ENCODE measurements around the gene DKC1.

The DKC1 gene

DNA sequence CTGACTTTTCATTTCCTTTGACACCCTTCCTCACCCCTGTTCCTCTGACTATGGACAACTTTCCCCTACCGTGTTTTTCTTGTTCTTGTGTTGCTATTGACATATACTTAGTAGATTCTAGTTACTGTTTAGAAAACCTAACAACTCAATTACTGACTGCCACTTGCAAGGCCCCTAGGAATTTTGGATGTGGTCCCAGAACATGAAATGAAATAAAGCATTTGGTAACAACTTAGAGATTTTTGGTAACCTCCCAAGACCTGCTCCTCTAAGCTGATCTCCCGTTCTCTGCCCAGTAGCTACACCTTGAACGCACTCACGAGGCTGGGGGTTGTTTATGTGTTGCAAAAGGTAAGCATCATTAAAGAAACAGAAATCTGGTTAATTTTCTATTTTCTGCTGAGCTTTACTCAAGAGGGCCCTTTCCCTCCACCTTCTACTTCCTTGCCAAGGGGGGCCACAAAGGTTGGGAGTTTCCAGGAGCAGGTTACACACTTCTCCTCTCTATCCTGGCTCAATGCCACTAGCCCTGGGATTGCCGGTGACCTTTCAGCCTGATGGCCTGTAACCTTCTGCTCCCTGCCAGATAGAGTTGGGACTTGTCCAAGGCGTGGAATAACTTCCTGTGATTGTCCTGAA lies 32.3 kb upstream of the DKC1 start:
- Histone ChIP-seq H3K9me3 (ENCODE audit: control insufficient read depth, insufficient read depth, low read length) (no peaks in the 10 kb centered on the region), H3K9ac (ENCODE audit: low read depth, low read length) (no peak overlapping the region), H3K36me3 (ENCODE audit: insufficient read depth, low read length) (no peaks in the 10 kb centered on the region), H3K4me1 (ENCODE audit: insufficient read depth, low read length) (peaks cover 21% of the 10 kb centered on the region)

DNA sequence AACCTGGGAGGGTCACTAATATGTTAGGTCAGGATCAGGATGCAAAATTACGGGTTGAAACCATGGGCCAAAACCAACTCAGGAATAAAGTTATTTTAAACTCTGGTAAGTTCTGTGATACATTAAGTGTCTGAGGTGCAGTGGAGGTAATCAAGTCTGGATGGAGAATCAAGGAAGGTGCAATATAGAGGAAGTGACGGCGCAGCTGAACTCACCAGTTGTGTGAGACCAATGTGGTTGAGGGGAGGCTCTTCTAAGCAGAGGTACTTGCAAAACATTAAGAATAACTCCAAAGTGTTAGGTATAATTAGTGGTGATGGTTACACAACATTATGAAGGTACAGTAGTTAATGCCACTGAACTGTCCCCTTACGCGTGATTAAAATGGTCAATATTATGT lies 31.5 kb upstream of the DKC1 start:
- Histone ChIP-seq H3K4me1 (ENCODE audit: insufficient read depth, low read length) (peaks cover 21% of the 10 kb centered on the region), H3K36me3 (ENCODE audit: insufficient read depth, low read length) (no peaks in the 10 kb centered on the region), H3K9ac (ENCODE audit: low read depth, low read length) (no peak overlapping the region), H3K9me3 (ENCODE audit: control insufficient read depth, insufficient read depth, low read length) (no peaks in the 10 kb centered on the region)

DNA sequence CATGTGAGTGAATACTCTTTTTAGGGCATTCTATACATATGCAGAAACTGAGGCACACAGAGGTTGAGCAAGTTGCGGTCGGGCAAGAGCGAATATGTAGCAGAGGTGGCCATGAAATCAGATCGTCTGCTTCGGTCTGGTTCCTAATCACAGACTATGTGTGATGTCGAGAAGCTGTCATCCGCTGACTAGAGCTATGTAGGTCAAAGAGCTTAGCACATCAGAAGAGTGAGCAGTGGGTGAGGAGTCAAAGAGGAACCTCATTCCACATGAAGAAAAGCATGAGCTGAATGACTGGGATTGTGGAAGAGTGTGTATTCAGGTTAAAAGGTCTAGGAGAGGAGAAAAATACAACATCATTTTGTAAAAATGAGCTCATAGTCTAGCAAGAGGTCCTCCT lies 30.8 kb upstream of the DKC1 start:
- H3K4me1 ChIP-seq (ENCODE audit: insufficient read depth, low read length) = peaks cover 21% of the 10 kb centered on the region

DNA sequence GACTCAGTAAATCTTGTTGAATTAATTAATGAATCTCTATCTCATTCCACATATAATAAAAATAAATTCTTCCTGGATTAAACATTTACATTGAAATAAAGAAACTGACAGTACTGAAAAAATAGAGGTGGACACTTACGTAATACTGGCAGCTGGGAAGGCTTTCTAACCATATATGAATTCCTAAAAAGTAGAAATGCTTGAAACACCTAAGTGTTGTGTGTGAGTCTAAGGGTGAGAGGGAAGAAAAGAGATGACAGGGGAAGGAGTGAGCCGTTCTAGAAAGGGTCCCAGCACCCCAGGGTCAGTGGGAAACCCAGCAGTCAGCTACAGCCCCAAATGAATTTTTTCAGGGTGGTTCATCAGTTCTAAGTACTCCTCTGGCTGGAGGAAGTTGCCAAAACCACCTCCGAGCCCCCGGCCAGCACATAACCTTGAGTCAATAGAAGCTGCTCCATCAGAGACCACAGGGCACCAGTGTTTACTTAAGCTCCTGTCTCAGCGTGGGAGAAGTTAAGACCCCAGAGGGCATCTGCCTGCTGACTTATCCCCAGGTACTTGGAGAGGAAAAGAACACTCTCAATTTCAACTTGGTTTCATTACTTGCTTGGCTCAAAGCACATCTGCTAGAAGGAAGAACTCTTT lies 30.1 kb upstream of the DKC1 start:
- Histone ChIP-seq H3K36me3 (ENCODE audit: insufficient read depth, low read length) (no peaks in the 10 kb centered on the region), H3K9me3 (ENCODE audit: control insufficient read depth, insufficient read depth, low read length) (no peaks in the 10 kb centered on the region), H3K4me1 (ENCODE audit: insufficient read depth, low read length) (peaks cover 16% of the 10 kb centered on the region), H3K9ac (ENCODE audit: low read depth, low read length) (no peak overlapping the region)

More for the DNA sequence above, 30.8 kb upstream of the DKC1 start:
- Histone ChIP-seq H3K36me3 (ENCODE audit: insufficient read depth, low read length) (no peaks in the 10 kb centered on the region), H3K9me3 (ENCODE audit: control insufficient read depth, insufficient read depth, low read length) (no peaks in the 10 kb centered on the region), H3K9ac (ENCODE audit: low read depth, low read length) (no peak overlapping the region)

GRCh38 chrX:154733066-154733425 lies 29.6 kb upstream of the DKC1 start:
- Histone ChIP-seq H3K9ac (ENCODE audit: low read depth, low read length) (no peak overlapping the region), H3K4me1 (ENCODE audit: insufficient read depth, low read length) (peaks cover 12% of the 10 kb centered on the region)

DNA sequence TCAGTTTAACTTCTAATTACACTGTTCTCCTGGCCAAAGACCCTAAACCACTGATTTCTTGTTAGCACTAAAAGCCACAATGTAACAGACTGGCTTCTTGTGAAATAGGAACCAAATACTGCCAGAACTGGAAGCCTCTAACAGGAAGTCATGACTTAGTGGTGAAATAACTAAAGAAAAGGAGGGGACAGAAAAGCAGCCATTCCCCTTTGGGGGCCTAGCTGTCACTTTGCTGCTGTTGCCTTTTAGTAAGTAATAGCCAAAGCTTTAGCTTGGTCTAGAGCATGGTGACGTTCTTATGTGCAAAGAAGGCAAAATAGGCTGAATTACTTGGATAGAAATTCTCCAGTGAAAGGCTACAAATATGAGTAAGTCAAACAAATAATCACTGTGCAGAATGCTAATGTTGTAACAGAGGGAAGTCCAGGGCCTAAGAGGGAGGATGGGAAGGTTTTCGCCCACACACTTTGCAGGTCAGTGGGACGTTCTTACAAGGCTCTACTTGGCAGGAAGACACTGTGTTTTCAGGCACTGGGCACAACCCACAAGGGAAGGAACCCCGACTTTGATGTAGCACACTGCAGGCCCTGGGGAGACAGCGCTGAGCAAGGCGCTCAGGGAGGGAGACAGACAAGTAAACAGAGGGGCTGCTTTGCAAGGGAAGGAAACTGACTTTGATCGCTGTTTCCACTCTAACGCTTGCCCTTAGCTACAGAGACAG lies 28.4 kb upstream of the DKC1 start:
- no peaks in the 10 kb centered on the region for H3K9me3 ChIP-seq (ENCODE audit: control insufficient read depth, insufficient read depth, low read length)
- peaks cover 6% of the 10 kb centered on the region for H3K4me1 ChIP-seq (ENCODE audit: insufficient read depth, low read length)
- H3K9ac ChIP-seq (ENCODE audit: low read depth, low read length) = no peak overlapping the region
- H3K36me3 ChIP-seq (ENCODE audit: insufficient read depth, low read length) = no peaks in the 10 kb centered on the region

More at GRCh38 chrX:154733066-154733425, 29.6 kb upstream of the DKC1 start:
- H3K9me3 ChIP-seq (ENCODE audit: control insufficient read depth, insufficient read depth, low read length) = no peaks in the 10 kb centered on the region
- no peaks in the 10 kb centered on the region for H3K36me3 ChIP-seq (ENCODE audit: insufficient read depth, low read length)

GRCh38 chrX:154735695-154736393 lies 26.8 kb upstream of the DKC1 start:
- Histone ChIP-seq H3K36me3 (ENCODE audit: insufficient read depth, low read length) (no peaks in the 10 kb centered on the region), H3K4me1 (ENCODE audit: insufficient read depth, low read length) (peaks cover 6% of the 10 kb centered on the region), H3K9ac (ENCODE audit: low read depth, low read length) (no peak overlapping the region), H3K9me3 (ENCODE audit: control insufficient read depth, insufficient read depth, low read length) (no peaks in the 10 kb centered on the region)

DNA sequence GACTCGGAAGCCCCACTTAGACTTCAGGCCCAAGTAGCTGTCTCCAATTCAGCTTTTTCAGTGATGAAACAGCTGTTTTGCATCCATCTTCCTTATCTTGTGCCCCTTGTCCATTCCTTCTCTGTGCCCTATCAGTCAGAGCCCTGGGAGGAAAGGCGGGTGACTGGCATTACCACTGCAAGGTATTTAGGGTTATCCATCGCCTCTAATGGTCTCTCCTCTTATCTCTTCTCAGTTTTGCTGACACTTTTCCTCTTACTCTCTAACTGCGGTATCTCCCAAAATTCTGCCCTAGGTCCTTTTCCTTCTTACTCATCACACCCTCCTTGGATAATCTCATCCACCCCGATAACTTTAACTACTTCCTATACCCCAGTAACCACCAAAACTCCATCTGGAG lies 25.5 kb upstream of the DKC1 start:
- H3K9ac ChIP-seq (ENCODE audit: low read depth, low read length) = no peak overlapping the region
- no peaks in the 10 kb centered on the region for H3K9me3 ChIP-seq (ENCODE audit: control insufficient read depth, insufficient read depth, low read length)
- no peaks in the 10 kb centered on the region for H3K36me3 ChIP-seq (ENCODE audit: insufficient read depth, low read length)
- peaks cover 6% of the 10 kb centered on the region for H3K4me1 ChIP-seq (ENCODE audit: insufficient read depth, low read length)

- Histone ChIP-seq H3K9me3 (ENCODE audit: control insufficient read depth, insufficient read depth, low read length) (no peaks in the 10 kb centered on the region), H3K9ac (ENCODE audit: low read depth, low read length) (no peak overlapping the region), H3K4me1 (ENCODE audit: insufficient read depth, low read length) (peaks cover under 1% of the 10 kb centered on the region; the same call in 1 of the 2 replicates), H3K36me3 (ENCODE audit: insufficient read depth, low read length) (no peaks in the 10 kb centered on the region)
Observed at GRCh38 chrX:154738011-154738738, 24.5 kb upstream of the DKC1 start.

DNA sequence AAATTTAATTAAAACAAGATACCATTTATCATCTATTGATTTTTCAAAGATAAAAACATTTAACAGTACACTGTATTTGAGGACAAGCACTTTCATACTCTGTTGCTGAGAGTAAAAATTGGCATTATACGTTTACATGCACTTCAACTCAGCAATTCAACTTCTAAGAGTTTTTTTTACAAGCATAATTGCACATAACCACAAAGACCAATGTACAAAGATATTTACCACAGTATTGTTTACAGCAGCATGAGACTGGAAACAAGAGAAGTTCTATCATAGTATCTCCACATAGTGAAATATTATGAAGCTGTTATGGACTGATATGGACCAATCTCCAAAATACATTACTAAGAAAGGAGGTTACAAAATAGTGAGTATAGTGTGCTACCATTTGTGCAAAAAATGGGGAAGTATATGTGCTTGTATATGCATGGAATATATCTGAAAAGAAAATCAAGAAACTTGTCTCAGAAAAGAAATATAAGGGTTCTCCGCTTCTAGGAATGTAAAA lies 22.7 kb upstream of the DKC1 start:
- H3K36me3 ChIP-seq (ENCODE audit: insufficient read depth, low read length) = no peaks in the 10 kb centered on the region
- no peaks in the 10 kb centered on the region for H3K9me3 ChIP-seq (ENCODE audit: control insufficient read depth, insufficient read depth, low read length)
- no peaks in the 10 kb centered on the region; the same call in 1 of the 2 replicates for H3K4me1 ChIP-seq (ENCODE audit: insufficient read depth, low read length)
- H3K9ac ChIP-seq (ENCODE audit: low read depth, low read length) = no peak overlapping the region

- no peaks in the 10 kb centered on the region; the same call in 1 of the 2 replicates for H3K4me1 ChIP-seq (ENCODE audit: insufficient read depth, low read length)
- H3K9me3 ChIP-seq (ENCODE audit: control insufficient read depth, insufficient read depth, low read length) = no peaks in the 10 kb centered on the region
- H3K9ac ChIP-seq (ENCODE audit: low read depth, low read length) = no peak overlapping the region
- H3K36me3 ChIP-seq (ENCODE audit: insufficient read depth, low read length) = no peaks in the 10 kb centered on the region
Observed at GRCh38 chrX:154742613-154743012, 20.1 kb upstream of the DKC1 start.

DNA sequence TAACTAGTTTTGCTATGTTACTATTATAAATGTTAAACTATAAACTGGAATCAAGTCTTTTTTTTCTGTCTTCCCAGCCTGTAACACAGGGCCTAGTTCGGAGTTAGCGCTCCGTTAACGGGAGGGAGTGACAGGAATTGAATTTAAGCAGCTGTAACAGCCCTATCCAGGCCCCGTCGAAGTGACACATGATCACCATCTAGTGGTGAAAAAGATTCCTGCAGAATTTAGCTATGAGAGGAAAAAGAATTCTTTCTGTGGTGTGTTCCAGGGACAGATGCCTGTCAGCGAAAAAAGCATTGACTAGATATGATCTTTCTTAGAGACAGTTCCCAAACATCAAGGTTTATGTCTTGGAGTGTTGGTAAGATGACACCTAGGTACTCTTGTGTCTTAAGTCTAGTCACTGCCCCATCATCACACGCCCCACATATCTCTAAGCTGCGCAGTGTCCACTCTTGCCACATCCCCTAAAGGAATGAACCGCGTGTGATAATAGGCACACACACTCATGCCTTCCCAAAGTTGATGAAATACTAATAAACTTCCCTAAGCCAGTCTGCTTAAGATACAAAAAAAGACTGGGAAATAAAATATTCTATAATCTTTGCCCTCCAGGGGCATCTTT lies 13.8 kb upstream of the DKC1 start:
- H3K4me1 ChIP-seq (ENCODE audit: insufficient read depth, low read length) = no peaks in the 10 kb centered on the region
- no peak overlapping the region for H3K9ac ChIP-seq (ENCODE audit: low read depth, low read length)
- no peaks in the 10 kb centered on the region for H3K36me3 ChIP-seq (ENCODE audit: insufficient read depth, low read length)
- H3K9me3 ChIP-seq (ENCODE audit: control insufficient read depth, insufficient read depth, low read length) = no peaks in the 10 kb centered on the region

DNA sequence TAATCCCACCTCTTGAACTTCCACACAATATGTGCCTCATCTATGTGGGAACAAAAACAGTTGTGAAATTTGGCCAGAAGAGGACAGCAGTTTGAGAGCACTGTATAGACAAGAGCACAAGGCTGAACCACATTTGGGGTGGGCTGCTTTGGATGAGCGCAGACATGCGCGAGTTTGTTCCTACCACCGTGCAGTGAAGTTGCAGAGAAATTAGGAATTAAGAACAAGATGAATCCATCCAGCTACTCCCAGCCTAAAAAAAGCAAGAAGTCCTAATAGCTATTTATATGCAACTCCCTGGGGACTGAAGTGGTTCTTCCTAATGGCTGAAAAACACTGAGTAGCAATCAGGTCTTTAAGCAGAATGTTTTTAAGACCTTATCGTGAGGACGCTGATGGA lies 12.8 kb upstream of the DKC1 start:
- H3K4me1 ChIP-seq (ENCODE audit: insufficient read depth, low read length) = no peaks in the 10 kb centered on the region
- H3K36me3 ChIP-seq (ENCODE audit: insufficient read depth, low read length) = no peaks in the 10 kb centered on the region
- H3K9ac ChIP-seq (ENCODE audit: low read depth, low read length) = peak overlapping the region; percentile 38; the same call in 1 of the 2 replicates
- no peaks in the 10 kb centered on the region for H3K9me3 ChIP-seq (ENCODE audit: control insufficient read depth, insufficient read depth, low read length)
